GM21360 (cell line): ENCODE results near the gene ANKRD11.
"Not testable (repeated sequence)": the region's sequence is repeated elsewhere in the genome, so short reads cannot be mapped to it uniquely, and the experiment has no call there.

Experiments
- ATAC-seq: cut with Tn5 transposase; IDR thresholded peaks from one replicate; pipeline ENCODE4 v1.9.1; 2021; ENCODE audit warnings: mild to moderate bottlenecking, moderate library complexity; ENCODE audit not compliant: unreplicated experiment

Gene ANKRD11

DNA sequence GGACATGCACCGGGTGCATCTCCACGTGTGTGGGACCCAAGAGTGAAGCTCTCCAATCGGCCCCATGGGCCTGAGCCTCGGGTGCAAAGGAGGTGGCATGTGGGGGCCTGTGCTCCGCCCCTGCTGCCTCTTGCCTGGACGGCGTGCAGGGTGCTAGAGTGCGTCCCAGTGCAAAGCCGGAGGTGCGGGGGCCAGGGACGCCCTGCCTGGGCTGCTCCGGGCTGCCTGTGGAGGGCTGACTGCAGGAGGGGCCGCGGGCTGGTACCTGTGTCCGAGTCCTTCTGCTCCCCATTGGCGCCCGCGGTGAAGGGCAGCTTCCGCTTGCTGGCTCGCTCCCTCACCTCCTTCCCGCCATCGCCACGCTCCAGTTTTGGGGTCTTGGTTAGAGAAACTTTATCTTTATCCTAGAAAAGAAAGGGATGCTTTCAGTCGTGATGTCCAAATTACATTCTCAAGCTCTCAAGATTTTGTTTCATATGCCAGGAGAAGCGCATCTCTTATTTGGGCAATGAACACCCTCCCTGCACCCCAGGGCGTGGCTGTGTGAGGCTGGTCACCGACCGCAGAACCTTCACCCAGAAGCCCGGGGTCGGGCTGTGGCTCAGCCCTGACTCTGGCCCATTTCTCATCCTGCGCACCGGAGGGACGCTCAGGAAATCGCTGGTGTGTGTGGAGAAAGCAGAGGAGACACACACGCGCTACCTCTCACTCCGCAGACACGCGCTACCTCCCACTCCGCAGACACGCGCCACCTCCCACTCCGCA lies 185.2 kb downstream of the ANKRD11 start:
- no peak for ATAC-seq

DNA sequence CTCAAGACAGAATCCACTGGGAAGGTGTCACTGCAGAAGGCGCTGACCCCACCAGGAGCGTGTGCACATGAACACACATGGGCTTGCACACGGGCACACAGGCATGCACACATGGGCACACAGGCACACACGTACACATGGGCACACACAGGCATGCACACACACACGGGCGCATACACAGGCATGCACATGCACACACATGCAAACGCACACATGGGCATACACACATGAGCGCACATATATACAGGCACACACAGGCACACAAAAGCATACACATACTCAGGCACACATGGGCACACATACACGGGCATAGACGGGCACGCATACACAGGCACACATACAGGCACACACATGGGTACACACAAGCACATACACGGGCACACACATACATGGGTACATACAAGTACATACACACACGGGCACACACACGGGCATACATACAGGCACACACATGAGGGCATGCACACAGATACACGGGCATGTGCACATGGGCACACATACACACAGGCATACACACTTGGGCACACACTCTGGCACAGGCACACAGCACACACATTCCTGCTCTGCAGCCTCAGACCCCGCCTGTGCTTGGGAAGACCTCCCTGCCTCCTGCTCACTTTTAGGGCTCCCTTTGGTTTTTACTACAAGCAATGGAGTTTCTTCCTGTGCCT lies 186.0 kb downstream of the ANKRD11 start:
- no peak for ATAC-seq

DNA sequence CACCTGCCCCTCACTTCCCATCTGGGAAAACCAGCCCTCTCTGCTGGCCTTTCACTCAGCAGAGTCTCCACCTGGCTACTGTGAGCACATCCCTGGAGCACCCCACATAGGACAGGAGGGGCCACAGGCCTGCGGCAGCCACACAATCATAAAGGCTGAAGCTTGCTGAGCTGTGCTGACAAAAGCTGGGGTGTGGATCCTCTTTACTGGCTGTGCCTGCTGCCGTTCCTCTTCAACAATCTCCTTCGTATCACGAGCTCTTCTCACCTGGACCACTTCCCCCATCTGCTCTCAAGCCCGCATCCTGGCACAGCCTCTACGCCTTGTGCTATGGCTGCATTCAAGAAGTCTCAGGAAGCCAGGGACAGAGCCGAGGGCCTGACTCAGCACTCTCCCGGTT lies 186.7 kb downstream of the ANKRD11 start:
- ATAC-seq: no peak

DNA sequence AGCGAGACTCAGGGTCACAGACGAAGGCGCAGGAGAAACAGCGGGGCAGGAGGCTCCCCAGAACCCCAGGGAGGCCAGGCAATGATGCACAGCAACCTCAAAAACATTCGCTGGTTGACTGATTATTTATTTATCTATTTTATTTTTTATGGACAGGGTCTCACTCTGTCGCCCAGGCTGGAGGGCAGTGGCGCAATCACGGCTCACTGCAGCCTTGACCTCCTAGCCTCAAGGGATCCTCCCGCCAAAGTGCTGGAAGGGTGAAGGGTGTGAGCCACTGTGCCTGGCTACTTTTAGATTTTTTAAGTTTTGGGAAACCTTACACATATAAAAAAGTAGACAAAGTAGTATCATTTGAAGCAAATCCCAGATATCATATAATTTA lies 189.4 kb downstream of the ANKRD11 start:
- no peak for ATAC-seq

DNA sequence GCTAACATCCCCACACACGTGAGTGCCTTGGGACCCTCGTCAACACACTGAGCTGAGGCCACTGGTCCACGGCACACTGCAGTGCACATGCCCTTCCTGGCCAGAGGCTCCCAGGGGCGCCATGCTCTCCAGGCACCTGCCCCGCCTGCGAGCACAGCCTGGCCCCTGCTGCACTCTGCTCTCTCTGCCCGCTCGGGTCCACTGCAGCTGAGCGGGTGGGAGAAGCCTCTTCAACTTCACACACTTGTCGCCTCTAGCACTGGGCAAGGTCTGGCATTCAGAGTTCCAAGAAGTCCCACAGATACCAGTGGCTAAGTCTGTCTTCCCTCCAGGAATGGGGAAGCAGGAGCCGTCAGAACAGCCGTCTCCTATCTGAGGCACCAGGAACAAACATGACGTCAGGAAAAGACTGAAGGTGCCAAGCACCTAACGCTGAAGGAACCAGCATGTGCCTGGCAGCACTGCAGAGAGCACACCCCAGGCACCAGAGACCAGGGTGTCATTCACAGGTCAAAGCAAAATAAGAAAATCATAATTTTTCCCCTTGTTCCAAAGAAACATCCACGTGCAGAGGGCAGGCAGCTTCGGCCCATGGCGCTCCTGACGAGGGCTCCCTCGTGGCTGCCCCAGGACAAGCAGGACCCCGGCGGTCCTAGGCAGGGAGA lies 189.9 kb downstream of the ANKRD11 start:
- ATAC-seq: no peak

DNA sequence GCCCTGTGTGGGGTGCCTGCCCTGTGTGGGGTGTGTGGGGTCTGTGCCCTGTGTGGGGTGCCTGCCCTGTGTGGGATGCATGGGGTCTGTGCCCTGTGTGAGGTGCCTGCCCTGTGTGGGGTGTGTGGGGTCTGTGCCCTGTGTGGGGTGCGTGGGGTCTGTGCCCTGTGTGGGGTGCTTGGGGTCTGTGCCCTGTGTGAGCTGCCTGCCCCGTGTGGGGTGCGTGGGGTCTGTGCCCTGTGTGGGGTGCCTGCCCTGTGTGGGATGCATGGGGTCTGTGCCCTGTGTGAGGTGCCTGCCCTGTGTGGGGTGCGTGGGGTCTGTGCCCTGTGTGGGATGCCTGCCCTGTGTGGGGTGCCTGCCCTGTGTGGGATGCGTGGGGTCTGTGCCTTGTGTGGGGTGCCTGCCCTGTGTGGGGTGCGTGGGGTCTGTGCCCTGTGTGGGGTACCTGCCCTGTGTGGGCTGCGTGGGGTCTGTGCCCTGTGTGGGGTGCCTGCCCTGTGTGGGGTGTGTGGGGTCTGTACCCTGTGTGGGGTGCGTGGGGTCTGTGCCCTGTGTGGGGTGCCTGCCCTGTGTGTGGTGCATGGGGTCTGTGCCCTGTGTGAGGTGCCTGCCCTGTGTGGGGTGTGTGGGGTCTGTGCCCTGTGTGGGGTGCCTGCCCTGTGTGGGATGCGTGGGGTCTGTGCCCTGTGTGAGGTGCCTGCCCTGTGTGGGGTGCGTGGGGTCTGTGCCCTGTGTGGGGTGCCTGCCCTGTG lies 190.8 kb downstream of the ANKRD11 start:
- not testable (repeated sequence) for ATAC-seq

DNA sequence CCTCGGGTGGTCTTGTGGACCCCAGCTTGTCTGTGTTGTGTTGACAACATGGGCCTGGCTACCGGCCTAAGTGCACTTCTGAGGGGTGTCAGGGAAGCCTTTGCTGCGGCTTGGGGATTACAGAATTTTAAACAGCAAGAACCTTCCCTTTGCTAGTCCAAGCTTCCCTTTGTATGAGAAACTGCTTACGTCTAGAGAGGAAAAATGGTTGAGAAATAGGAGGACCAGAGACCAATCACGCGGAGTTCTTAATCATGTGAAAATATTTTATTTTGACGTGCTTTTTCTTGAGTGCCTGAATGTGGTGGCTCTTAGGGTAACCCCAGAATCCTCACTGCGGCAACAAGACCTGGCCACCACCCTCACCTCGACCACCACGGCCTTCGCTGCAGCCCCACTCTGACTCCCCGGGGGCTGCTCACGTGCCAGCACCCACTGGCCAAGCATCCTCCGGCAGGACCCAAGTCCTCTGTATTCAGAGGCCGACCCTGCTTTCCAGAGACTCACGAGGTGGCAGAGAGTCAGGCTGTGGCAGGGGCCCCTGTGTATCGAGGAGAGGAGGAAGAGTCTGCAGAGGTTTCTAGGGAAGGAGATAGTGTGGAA lies 191.6 kb downstream of the ANKRD11 start:
- ATAC-seq: no peak

DNA sequence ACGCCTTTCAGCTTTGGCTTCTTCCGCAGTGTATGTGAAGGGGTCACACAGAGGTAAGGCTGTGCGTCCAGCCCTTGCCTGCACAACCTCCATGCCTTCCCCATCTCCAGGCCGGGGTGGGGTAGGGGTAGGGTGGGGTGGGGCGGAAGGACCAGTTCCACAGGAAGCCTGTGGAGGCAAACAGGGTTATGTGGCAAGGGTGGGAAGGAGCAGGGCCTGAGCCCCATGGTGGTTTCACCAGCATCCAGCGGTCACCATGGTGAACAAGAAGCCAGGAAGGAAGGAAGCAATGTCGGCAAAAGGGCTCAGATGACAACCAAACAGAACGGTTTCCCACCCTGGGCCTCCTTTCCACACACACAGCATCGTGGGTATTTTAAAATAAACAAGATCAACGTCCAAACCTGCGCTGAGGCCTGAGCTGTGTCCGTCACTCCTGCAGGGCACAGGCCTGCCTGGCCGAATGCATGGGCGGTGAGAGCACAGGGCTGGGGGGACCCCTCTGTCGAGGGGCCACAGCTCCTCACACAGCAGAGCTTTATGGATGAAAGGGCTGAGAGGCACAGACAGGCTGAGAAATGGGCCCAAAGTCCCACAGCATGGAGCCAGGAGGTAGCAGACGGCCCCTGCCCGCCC lies 192.3 kb downstream of the ANKRD11 start:
- no peak for ATAC-seq

DNA sequence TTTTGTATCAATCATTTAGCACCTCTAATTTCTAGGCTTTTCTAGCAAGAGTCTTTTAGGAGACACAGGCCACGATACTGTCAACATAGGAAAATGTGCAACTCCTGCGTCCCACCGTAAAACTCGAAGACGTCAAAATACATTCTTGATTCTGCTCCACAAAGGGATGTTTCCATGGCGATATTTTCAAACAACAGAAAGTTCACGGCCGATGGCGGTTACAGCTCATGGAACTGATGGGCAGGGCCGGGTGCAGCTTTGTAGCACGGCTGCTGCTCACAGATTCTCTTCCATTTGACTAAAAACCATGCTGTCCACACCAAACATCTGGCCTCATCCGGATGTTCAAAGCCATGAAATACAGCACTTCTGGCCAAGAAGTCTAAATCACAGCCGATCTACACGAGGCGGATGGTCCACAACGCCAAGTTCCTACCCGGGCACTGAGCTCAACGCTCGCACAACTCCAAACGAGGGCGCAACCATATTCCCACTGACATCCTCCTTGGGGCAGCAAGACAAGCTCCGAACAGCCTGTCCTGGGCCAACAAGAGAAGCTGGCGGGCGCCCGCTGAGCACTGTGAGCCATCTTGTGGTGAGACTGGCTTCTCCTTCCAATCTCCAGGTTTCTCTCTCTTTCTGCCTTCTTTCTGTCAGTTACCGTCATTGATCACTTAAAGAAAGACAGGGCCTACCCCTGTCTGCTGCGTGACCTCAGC lies 193.0 kb downstream of the ANKRD11 start:
- ATAC-seq: no peak

DNA sequence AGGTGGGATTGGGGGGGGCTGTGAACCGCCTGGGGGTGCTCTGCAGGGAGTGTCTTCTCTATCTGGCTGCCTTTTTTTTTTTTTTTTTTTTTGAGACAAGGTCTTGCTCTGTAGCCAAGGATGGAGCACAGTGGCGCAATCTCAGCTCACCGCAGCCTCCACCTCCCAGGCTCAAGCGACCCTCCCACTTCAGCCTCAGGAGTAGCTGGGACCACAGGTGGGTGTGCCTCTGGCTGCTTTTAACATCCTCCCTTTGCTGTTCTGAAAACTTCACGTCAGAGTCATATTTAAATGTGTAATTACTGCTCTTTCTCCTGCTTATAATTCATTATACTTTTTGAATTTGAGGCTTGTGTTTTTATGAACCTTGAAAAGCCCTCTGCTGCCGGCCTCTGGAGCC lies 194.4 kb downstream of the ANKRD11 start:
- no peak for ATAC-seq

DNA sequence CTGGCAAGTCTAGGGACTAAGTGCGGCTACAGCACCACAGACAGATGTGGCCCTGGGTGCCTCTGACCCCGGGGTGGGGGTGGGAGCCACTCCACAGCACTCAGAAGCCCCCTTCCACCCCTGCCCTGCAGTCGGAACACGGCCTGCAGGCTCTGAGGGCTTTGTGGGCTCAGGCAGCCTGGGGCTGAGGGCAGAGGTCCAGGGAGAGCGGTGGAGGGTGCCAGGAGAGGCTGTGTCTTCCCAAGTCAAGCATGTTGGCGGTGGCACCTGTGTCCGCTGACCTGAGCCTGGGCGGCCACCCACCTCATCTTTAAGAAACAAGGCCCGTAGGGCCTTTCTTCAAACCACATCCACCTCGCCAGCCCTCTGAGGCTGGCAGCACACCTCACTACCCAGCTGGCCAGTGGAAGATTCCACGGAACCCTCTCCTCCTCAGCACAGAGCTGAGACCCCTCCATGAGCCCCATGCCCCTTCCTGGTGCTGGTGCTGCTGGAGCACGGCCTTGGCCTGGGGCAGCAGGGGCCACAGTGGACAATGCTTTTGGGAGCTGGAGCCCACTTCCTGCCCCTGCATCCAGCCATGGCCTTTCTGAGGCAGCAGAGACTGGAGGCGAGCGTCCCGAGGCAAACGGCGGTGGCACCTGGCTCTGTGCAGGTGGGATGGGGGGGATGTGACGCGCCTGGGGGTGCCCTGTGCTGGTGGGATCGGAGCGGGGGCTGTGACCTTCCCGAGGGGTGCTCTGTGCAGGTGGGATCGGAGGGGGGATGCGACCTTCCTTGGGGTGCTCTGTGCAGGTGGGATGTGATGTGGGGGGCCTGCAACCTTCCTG lies 195.1 kb downstream of the ANKRD11 start:
- no peak for ATAC-seq

DNA sequence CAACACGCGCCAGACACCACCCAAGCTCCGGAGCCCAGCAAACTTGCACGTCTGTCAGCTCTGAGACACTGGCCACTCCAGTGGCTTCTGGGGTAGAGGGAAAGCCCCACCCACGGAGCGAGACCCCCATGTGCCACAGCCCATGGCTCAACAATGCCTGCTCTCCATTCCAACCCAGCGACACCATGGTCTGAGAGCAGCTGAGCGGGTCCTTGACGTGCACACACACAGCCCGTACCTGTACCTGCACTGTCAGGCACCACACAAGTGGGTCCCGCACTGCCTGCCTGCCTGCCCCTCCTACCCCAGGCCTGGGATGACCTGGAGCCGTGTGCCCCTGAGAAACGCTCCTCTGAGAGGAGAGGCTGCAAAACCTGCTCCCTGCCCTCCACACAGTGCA lies 195.9 kb downstream of the ANKRD11 start:
- no peak for ATAC-seq

DNA sequence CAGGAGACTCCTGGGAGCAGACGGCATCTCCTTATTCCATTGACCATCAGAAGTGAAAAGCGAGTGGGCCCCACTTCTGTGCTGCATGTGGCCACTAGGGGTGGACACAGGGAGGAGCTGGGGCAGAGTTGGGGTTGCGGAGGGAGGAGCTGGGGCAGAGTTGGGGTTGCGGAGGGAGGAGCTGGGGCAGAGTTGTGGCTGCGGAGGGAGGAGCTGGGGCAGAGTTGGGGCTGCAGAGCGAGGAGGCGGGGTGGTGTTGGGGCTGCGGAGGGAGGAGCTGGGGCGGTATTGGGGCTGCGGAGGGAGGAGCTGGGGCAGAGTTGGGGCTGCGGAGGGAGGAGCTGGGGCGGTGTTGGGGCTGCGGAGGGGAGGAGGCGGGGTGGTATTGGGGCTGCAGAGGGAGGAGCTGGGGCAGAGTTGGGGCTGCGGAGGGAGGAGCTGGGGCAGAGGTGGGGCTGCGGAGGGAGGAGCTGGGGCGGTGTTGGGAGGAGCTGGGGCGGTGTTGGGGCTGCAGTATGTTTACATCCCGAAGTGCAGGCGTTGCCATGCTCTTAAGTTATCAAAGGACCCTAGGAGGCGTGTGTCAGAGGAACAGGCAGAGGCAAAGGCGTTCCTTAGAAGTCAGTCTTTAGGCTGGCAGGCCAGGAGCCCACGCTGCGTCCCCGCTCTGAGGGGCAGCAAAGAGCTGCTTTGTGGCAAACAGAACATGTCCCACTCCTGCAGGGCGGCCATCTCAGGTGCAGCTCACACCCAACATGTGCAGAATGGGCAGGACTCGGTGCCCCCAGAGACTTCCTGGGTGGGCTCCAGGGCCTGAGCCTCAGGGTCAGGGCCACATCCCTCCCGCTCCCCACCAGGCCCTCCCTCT lies 196.9 kb downstream of the ANKRD11 start:
- ATAC-seq: no peak

DNA sequence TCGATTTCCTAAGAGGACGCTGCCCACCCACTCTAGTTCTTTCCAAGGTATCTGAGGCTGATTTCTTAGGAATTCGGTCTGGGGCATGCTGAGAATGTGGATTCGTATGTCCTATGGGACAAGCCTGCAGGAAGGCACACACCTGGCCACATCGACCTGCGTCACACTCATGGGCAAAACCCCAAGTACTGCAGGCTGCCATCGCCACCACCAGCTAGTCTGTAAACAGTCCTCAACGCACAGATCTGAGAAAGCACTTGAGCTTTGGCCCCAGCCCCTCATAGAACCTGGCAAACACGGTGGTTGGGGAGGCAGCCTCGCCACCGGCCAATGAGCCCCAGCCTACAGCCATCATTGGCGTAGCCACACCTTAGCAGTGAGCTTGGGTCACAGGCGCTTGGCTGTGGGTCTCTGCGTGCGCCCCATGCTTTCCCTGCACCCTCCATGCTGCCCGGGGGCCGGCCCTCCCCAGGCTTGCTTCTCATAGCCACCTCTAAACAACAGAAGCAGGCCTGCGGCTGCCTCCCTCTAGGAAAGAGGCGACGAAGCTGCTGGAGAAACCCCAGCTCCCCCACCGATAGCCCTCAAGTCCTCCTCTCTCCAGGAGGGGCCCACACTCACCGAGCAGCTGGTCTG lies 197.8 kb downstream of the ANKRD11 start:
- ATAC-seq: no peak

DNA sequence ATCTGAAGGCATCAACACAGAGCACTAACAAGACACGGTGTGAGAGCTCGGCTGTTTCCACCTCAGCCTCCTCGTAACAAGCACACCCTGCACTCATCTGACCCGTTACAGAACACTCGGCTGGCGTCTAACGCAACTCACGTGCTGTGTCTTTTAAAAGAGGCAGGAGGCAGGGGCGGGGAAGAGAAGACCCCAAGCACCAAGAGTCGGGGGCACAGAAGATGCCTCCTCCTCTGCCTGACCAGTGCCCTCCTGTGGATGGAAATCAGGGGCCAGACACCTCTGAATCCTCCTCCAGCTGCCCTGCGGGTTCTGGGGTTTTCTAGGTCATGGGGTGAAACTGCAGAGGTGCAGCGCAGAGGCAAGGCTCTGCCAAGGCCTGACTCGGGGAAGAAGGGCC lies 198.6 kb downstream of the ANKRD11 start:
- ATAC-seq: no peak

DNA sequence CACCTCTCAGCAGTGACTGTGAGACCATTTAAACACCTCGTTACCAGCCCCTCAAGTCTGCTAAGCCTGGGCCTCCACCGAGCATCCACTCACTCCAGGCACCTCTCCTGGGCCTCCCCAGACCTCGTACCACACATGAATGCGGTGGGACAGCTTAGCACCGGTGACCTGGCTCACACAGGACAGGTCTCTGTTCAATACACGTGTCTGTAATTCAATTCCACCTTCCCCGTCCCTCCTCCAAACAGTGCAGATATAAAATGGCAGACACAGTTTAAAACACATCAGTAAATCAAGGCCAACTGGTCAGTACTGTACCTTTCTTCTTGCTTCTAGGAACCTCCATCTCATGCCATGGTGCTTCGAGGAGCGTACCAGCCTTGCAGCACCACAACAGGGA lies 199.0 kb downstream of the ANKRD11 start:
- ATAC-seq: no peak

DNA sequence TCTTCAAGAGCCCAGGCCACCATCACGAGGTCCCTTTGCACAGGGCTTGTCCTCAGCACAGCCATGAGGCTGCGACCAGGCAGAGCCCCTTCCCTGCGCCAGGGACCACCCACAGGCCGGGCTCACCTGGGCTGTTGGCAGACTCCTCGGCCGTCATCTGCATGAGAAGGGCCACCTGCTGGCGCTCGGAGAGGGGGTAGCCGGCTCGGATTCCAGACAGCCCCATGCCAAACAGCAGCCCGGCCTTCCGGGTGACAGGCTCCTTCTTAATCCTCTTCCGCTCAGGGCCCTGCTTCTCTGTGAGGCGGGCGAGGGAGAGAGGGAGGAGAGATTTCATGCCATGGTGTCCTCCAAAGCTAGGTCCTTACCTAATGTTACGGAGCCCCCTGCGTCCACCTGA lies 199.5 kb downstream of the ANKRD11 start:
- ATAC-seq: no peak

DNA sequence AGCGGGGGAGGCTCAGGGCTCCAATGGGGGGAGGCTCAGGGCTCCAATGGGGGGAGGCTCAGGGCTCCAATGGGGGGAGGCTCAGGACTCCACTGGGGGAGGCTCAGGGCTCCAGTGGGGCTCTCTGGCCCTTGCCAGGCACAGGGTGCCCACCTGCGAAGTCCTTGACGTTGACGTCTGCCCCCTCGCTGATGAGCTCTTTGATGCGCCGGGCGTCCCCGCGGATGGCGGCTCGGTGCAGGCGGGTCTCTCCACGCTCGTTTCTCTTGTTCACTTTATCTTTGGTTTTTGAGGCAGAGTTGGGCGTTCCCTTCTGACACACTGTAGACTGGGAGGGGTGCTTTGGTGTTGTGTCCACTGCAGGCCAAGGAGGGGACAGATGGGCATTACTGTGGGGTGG lies 199.9 kb downstream of the ANKRD11 start:
- ATAC-seq: no peak
